ENCODE data around the gene JAG2.

JAG2 gene

DNA sequence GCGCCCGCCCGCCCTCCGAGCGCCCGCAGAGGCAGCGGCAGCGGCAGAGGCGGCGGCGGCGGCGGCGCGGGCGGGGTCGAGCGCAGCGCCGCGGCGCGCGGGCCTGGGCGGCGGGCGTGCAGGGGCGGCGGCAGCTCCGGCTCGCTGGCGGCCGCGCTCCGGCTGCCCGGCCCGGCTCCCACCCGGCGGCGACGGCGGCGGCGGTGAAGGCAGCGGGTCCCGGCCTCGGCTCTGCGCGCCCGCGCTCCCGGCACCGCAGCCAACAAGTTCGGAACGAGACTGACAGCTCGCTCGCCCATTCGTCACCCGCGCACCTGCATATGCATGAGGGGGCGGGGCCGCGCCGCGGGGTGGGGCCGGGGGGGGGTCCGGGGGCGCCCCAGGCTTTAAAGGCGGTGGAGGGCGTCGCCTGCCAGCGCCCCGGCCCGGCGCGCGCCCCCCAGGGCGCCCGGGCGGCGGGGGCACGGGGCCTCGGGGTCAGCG is at the start of gene JAG2:
TSS of gene JAG2 (minus strand) at position 281 of the 483 bp plus-strand sequence. CDS start 356 bp downstream, outside the sequence.
- DNase-seq: peak; percentile 67

GRCh38 chr14:105217774-105218173 is 49.2 kb upstream of the JAG2 start:
- DNase-seq: no peak

DNA sequence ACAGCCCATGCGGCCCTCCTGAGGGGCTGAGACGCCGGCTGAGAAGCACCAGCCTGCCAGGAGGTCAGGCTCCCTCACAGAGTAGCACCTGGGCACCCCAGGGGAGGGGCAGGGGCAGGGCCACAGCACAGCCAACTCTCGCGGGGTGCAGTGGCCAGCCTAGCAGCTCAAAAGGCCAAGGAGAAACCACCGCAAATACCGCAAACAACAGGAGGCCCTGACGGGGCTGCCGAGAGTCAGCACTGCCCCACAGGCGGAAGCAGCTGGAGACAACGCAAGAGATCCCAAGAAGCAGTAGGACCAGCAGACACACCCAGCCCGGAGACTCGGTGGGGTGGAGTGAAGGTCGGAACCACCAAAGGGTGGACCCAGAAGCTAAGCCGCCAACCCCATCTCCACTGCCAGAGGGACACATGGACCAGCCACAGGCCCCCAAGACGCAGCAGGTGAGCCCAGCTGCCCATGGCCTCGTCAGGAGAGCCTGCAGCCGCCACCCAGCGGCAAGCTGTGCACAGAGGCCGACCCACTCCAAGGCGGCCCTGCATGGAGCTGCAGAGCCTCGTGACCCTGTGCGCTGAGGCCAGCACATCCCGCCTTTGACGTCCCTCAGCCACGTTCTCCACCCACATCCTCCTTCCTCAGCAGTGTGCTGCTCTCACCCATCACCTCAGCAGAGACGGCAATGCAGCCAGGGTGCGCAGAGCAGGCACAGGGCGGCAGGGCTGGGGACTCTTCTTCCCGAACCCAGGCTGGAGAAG is 48.1 kb upstream of the JAG2 start:
- no peak for DNase-seq

DNA sequence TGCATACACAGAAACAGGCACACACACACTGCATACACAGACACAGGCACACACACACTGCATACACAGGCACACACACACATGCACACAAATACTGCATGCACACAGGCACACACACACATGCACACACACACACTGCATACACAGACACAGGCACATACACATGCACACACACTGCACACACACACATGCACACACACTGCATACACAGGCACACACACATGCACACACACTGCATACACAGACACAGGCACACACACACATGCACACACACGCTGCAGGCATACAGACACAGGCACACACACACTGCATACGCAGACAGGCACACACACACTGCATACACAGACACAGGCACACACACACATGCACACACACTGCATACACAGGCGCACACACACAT is 47.0 kb upstream of the JAG2 start:
- DNase-seq: no peak

DNA sequence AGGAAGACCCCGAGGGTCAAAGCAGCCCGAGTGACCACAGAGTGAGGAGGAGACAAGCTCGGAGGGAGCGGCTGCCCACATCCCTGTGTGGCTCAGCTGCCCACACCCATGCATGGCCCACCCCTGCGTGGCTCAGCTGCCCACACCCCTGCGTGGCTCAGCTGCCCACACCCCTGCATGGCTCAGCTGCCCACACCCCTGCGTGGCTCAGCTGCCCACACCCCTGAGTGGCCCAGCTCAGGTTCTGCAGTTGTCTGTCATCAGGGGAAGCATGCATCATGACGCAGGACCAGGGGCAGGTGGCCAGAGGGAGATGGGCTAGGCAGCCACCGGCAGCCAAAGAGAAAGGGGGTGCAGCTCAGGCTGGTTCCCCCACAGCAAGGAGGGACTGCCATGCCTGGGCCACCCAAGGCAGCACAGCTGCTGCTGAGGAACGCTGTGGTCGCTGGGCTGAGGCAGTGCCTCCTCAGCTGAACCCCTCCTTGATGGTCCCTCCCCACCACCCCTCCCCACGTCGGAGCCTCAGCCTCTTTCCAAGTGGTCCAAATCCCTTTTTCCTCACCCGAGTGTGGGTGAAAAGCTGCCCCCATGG is 45.8 kb upstream of the JAG2 start:
- DNase-seq: no peak

DNA sequence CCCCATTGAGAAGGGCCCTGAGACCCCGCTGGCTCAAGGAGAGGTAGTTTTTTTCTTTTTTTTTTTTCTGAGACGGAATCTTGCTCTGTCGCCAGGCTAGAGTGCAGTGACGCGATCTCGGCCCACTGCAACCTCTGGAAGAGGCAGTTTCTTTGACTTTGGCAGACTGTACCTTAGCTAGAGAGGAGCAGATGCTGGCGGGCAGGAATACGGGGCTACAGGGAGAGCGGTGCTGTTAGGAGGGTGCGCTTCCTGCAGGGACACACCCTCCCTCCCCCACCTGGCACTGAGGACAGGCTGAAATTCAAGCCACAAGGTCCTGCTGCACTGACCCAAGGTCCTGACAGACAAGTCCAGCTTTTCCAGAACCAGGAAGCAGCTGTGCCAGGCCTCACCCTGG is 44.8 kb upstream of the JAG2 start:
- DNase-seq: no peak

- DNase-seq: no peak
Observed at GRCh38 chr14:105212541-105213300, 44.1 kb upstream of the JAG2 start.

GRCh38 chr14:105211758-105212089 is 43.1 kb upstream of the JAG2 start:
- no peak for DNase-seq

DNA sequence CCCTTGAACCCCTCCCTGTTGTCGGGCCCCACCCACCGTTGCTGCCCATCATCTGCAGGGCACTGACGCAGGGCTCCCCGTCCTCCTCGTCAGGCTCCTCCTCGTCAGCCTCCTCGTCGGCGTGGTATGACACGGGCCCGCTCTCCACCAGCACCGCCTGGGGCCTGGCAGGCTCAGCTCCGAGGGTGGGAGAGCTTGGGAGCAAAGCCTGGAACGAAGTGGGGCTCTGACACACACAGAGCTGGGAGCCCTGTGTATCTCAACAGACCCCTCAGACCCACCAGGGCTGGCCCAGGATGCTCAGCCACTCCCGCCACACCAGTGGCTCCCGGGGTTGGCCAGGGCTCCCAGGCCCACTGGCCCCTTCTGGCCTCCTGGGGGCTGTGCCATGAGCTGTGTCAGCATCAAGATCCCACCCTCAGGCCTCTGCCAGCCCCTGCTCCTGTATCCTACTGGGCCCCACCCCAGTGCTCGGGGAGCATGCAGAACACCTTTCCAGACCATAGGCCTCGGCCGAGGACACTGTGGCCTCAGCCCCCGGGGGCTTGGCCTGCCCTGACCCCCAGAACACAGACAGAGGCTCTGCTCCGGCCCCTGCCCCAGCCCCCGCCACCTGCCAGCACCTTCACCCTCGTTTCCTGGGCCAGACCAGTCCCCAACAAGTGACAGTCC is 42.6 kb upstream of the JAG2 start:
- no peak for DNase-seq

DNA sequence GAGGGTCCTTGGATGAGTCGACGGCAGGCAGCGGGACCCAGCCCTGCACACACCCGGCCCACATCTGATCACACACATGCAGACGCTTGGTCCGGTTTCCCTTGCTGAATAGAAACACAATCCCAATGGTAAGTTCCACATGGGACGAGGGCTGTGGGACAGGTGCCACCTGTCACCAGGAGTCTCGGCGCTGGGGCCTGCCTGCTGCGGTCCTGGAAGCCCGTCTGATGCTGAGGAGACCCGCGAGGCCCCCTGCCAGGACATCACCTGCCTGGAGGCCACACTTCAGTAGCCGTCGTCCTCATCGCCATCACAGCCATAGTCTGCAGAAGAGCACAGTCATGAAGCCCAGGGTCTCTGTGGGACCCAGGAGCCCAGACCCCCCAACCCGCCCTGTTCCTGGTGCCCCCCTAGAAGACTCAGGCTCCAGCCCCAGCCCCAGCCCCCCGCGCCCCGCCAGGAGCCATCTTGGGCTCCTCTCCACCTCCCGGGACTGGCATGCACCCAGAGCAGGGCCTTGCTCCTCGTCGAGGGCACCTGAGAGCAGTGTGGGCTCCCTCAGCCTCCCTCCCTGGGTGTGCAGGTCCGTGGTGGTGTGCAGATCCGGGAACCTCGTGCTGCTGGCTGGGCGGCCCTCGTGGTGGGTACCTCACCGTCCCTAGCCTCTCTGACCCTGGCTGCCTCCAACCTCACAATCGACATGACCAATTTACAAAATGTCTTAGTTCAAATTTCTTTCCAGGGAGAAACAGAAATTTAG is 41.9 kb upstream of the JAG2 start:
- DNase-seq: no peak

- DNase-seq: no peak
Observed at GRCh38 chr14:105209646-105210045, 41.1 kb upstream of the JAG2 start.

DNA sequence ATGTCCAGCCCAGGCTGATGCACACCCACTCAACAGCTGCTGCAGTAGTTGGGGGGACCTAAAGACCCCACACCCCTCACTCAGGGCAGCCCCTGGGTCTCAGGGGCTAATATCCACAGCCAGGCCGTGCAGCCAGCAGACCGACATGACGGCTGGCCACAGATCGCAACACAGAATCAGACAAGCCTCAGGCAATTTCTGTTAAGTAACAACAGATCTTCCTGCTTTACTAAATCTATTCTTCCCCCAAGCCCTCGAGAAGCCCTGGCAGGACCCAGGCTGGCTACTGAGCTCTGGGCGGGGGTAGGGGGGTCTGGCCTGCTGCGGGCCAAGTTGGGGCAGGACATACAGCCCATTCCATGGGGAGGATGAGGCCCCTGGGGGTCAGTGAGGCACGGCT is 40.5 kb upstream of the JAG2 start:
- no peak for DNase-seq

GRCh38 chr14:105208738-105209075 is 40.1 kb upstream of the JAG2 start:
- no peak for DNase-seq

- no peak for DNase-seq
Observed at GRCh38 chr14:105207996-105208737, 39.6 kb upstream of the JAG2 start.

DNA sequence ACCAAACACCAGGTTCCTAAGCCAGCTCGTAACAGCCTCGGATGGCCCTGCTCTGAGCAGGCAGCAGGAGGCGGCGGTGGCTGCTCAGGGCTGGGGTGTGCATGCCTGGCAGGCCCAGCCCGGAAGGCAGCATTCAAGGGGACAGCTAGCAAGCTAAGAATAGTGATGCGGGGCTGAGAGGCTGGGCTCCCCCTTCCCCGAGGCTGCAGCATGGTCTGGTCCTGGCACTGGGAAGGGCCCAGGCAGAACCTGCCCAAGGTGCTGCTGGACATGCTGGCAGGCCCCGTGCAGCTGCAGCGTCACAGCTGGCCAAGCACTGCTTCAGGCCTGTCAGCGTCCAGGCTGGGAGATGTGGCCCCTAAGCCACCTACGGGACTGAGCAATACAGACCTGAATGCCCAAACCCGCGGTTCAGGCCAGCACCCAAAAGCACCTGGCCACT is 38.9 kb upstream of the JAG2 start:
- no peak for DNase-seq

GRCh38 chr14:105206873-105207272 is 38.3 kb upstream of the JAG2 start:
- DNase-seq: no peak

- DNase-seq: no peak
Observed at GRCh38 chr14:105205673-105206208, 37.2 kb upstream of the JAG2 start.

- no peak for DNase-seq
Observed at GRCh38 chr14:105204931-105205672, 36.5 kb upstream of the JAG2 start.

- DNase-seq: no peak
Observed at GRCh38 chr14:105204206-105204930, 35.8 kb upstream of the JAG2 start.

DNA sequence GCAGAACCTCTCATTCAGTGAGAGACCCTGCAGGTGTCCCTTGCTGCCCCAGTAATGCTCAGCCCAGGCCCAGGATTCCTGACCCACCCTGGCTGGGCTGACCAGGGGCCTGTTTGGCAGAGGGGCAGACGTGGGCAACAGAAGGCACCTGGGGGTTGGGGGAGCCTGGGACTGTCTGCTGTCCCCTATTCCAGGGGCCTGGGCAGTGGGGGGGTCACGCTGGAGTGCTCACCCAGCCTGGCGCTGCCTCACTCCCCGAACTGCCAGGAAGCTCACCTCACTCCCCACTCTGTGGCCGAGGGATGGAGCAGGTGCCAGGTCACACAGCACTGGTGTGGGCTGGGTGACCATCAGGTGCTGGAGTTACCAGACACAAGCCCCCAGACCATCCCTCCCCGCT is 35.1 kb upstream of the JAG2 start:
- no peak for DNase-seq
